A204.1 (cell line): ENCODE results near the gene TICAM2.

Experiments used
- FAIRE-seq: peaks from 2 replicates; lab custom pipeline; 2012; peaks lifted over from hg19 to GRCh38; lab: Jason Lieb, UNC

TICAM2 gene

GRCh38 chr5:115565233-115565632 is 37.0 kb downstream of the TICAM2 start:
- FAIRE-seq, result no peak

- no peak for FAIRE-seq
Measured at GRCh38 chr5:115561176-115561575, 41.1 kb downstream of the TICAM2 start.

- FAIRE-seq, result no peak
Measured at GRCh38 chr5:115559524-115559923, 42.8 kb downstream of the TICAM2 start.

GRCh38 chr5:115558388-115558956 is 43.8 kb downstream of the TICAM2 start:
- FAIRE-seq, result no peak

- FAIRE-seq, result no peak
Measured at GRCh38 chr5:115557667-115558387, 44.5 kb downstream of the TICAM2 start.

GRCh38 chr5:115556276-115556675 is 46.0 kb downstream of the TICAM2 start:
- no peak for FAIRE-seq

- FAIRE-seq, result no peak
Measured at GRCh38 chr5:115555084-115555633, 47.1 kb downstream of the TICAM2 start.

GRCh38 chr5:115553082-115553481 is 49.2 kb downstream of the TICAM2 start:
- no peak for FAIRE-seq

GRCh38 chr5:115551415-115551814 is 50.9 kb downstream of the TICAM2 start:
- no peak for FAIRE-seq

GRCh38 chr5:115549154-115549553 is 53.1 kb downstream of the TICAM2 start:
- no peak for FAIRE-seq

GRCh38 chr5:115548683-115549082 is 53.6 kb downstream of the TICAM2 start:
- peak; percentile 47 for FAIRE-seq

- no peak for FAIRE-seq
Measured at GRCh38 chr5:115545351-115545882, 56.9 kb downstream of the TICAM2 start.

GRCh38 chr5:115544436-115545350 is 57.6 kb downstream of the TICAM2 start, which contains the start of gene FEM1C:
FEM1C (minus strand) TSS chr5:115544775; CDS start chr5:115543493, 1,282 bp downstream.
- FAIRE-seq, result peak; percentile 9

- FAIRE-seq, result no peak
Measured at GRCh38 chr5:115544043-115544435, 58.2 kb downstream of the TICAM2 start.

- FAIRE-seq, result no peak
Measured at GRCh38 chr5:115543365-115544042, 58.8 kb downstream of the TICAM2 start.

- no peak for FAIRE-seq
Measured at GRCh38 chr5:115542651-115543364, 59.5 kb downstream of the TICAM2 start.

- FAIRE-seq, result no peak
Measured at GRCh38 chr5:115542086-115542485, 60.2 kb downstream of the TICAM2 start.

- FAIRE-seq, result no peak
Measured at GRCh38 chr5:115541611-115542010, 60.7 kb downstream of the TICAM2 start.

- FAIRE-seq, result no peak
Measured at GRCh38 chr5:115535479-115536035, 66.7 kb downstream of the TICAM2 start.

- FAIRE-seq, result no peak
Measured at GRCh38 chr5:115532517-115532916, 69.8 kb downstream of the TICAM2 start.
